ENCODE results near the gene SLC48A1.

GRCh38 chr12:47823422-47824086 is 50.5 kb downstream of the SLC48A1 start:
- TF ChIP-seq GABPA (IDR thresholded peaks at IDR 0.05; ENCODE audit: low read depth) (no peak), CTCF (IDR thresholded peaks at IDR 0.05) (no peak)

Measured in SK-N-SH (cell line).